Gastrocnemius medialis (tissue), 4 donors: ENCODE data around the gene ALG11.

Experiments used
- POLR2A ChIP-seq, 2 donors: fragments of 450-650 bp; IDR thresholded peaks; one replicate each; pipeline ENCODE4 v1.6.1; 2017; ENCODE audit warnings: antibody characterized with exemption in 2 of 2, mild to moderate bottlenecking in 2 of 2, moderate library complexity in 2 of 2
- TF ChIP-seq, protein P1 (sequence below), 5 experiments: fragments of 450-650 bp in 3 of 5; fragments of 200-600 bp in 2 of 5; sonication (generic) in 2 of 5; IDR thresholded peaks in 4 of 5; conservative IDR thresholded peaks in 1 of 5; 1 replicate in 4 of 5; 2 replicates in 1 of 5; pipeline ENCODE4 v1.5.1; 2016 to 2019; ENCODE audit warnings: antibody characterized with exemption in 5 of 5, mild to moderate bottlenecking in 3 of 5, moderate library complexity in 3 of 5

DNA sequence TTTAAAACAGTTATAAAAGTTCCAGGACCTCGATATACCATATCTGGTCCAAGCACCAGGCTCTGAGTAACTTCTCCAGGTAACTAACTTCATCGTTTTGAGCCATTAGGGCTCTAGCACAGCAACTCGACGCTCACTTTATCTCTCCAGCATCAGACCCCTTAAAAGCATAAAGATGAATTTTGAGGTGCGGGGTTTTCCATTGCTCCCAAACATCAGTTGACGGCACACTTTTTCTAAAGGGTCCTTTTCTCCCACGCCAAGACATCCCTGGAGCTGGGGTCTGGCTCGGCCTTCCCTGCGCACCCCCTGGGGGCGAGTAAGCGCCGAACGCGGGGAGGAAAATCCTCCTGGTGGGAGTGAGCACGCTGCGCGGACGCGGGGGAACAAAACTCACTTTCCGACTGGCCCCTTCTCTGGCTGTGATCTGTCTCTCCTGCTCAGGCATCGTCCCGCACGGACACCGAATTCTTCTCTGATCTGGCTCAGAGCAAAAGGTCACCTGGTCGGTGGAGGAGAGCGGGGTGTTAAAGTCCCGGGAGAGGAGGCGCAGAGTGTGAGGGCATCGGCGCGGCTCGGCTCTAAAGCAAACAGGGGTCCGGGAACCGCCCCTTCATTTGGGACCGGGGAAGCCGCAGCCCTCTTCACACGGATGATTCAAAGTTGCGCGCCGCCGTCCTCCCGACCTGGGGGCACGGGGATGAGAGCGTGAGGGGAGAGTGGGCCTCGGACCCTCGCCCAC is 1.1 kb upstream of the ALG11 start, which contains the start of gene ATP7B:
- TF ChIP-seq, protein P1, sequence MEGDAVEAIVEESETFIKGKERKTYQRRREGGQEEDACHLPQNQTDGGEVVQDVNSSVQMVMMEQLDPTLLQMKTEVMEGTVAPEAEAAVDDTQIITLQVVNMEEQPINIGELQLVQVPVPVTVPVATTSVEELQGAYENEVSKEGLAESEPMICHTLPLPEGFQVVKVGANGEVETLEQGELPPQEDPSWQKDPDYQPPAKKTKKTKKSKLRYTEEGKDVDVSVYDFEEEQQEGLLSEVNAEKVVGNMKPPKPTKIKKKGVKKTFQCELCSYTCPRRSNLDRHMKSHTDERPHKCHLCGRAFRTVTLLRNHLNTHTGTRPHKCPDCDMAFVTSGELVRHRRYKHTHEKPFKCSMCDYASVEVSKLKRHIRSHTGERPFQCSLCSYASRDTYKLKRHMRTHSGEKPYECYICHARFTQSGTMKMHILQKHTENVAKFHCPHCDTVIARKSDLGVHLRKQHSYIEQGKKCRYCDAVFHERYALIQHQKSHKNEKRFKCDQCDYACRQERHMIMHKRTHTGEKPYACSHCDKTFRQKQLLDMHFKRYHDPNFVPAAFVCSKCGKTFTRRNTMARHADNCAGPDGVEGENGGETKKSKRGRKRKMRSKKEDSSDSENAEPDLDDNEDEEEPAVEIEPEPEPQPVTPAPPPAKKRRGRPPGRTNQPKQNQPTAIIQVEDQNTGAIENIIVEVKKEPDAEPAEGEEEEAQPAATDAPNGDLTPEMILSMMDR (IDR thresholded peaks at IDR 0.05 in 4 of 5, conservative IDR thresholded peaks at IDR 0.05 in 1 of 5), result no peak
- TF ChIP-seq POLR2A (IDR thresholded peaks at IDR 0.05), result no peak
